Measurements from ENCODE around the gene TRIM10. TPM values are rescaled to one million over a fixed set of nuclear protein-coding genes. Genes with fewer than 3 reads are reported as not detected.
"Not testable (repeated sequence)": the region's sequence is repeated elsewhere in the genome, so short reads cannot be mapped to it uniquely, and the experiment has no call there.

The TRIM10 gene
- total RNA-seq, 4 donors from 2014 or later = 0.08 TPM; not detected in 3

DNA sequence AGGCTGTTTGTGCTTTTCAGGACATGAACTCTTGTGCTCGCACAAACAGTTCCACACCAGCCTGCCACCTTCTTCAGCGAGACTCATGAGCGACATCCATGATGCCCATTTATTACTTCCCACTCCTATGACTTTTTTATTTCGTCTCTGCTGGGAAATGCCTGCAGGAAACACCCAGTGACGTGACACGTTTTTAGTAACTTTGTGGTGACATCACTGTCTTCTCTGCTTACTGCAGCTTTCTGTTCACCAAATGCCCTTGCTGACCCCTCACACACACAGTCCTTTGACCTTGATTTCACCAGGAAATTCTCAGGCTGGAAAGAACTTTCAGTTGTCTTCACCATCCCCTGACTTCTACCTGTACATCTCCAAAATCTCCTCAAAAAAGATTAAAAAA lies 16.2 kb downstream of the TRIM10 start:
- no peak overlapping the region for H3K4me3 ChIP-seq
- no peaks in the 10 kb centered on the region for H3K36me3 ChIP-seq
- ATAC-seq = no peak
- WGBS, 2 donors (ENCODE audit: low coverage in 1 of 2) = 62 to 67% methylated on average over 2 to 6 of the region's 6 CpGs
- no peaks in the 10 kb centered on the region for H3K9me3 ChIP-seq
- H3K27ac ChIP-seq = no peak overlapping the region
- TF ChIP-seq, protein P1, sequence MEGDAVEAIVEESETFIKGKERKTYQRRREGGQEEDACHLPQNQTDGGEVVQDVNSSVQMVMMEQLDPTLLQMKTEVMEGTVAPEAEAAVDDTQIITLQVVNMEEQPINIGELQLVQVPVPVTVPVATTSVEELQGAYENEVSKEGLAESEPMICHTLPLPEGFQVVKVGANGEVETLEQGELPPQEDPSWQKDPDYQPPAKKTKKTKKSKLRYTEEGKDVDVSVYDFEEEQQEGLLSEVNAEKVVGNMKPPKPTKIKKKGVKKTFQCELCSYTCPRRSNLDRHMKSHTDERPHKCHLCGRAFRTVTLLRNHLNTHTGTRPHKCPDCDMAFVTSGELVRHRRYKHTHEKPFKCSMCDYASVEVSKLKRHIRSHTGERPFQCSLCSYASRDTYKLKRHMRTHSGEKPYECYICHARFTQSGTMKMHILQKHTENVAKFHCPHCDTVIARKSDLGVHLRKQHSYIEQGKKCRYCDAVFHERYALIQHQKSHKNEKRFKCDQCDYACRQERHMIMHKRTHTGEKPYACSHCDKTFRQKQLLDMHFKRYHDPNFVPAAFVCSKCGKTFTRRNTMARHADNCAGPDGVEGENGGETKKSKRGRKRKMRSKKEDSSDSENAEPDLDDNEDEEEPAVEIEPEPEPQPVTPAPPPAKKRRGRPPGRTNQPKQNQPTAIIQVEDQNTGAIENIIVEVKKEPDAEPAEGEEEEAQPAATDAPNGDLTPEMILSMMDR (IDR thresholded peaks at IDR 0.05) = no peak
- TF ChIP-seq POLR2AphosphoS5 (IDR thresholded peaks at IDR 0.05) (no peak), POLR2A (IDR thresholded peaks at IDR 0.05) (no peak), EP300 (IDR thresholded peaks at IDR 0.05) (no peak)
- H3K27me3 ChIP-seq = peaks cover 64% of the 10 kb centered on the region
- H3K4me1 ChIP-seq = no peaks in the 10 kb centered on the region

DNA sequence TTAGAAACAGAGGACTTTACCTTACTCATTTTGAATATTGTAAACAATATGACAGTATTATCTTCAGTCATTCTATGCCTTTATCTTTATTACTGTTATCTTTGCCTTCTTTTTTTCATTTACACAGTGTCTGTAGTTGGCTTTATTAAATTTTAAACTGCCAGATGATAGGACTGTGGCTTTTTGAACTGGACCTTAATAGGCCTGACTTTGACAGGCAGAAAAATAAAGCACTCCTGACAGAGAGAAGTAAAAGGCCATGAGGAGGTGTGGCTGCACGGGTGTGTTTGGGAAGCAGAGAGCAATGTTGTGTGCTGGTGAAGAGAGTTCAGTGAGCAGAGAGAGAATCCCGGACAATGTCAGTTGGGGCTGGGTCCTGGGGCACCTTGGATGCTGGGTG lies 17.2 kb downstream of the TRIM10 start:
- no peak for TF ChIP-seq EP300 (IDR thresholded peaks at IDR 0.05)
- TF ChIP-seq POLR2A (IDR thresholded peaks at IDR 0.05) = no peak
- TF ChIP-seq, protein P1 (IDR thresholded peaks at IDR 0.05) = no peak
- TF ChIP-seq POLR2AphosphoS5 (IDR thresholded peaks at IDR 0.05) = no peak
- 53 to 55% methylated on average over 2 of the region's 2 CpGs for WGBS, 2 donors (ENCODE audit: low coverage in 1 of 2)
- Histone ChIP-seq H3K4me1 (no peaks in the 10 kb centered on the region), H3K9me3 (no peaks in the 10 kb centered on the region), H3K4me3 (no peak overlapping the region), H3K27ac (no peak overlapping the region), H3K27me3 (peaks cover 63% of the 10 kb centered on the region), H3K36me3 (no peaks in the 10 kb centered on the region)
- ATAC-seq = no peak

DNA sequence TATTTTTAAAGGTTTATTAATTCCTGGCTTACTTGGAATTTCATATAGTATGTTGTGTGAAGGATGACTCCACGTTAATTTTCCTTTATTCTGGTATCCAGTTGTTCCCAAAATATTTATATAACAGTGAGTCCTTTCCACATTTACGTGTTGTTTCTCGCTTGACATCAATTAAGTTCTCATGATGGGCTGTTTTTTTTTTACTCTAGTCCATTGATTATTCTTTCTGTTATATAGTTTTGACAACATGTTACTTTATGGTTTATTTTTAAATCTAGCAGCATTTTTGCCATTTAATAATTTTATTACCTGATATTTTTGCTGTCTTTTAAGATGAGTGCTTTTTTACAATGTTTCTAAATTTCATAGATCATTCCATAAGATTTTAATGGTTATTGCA lies 18.3 kb downstream of the TRIM10 start:
- ATAC-seq = no peak
- Histone ChIP-seq H3K36me3 (no peaks in the 10 kb centered on the region), H3K27ac (no peak overlapping the region), H3K9me3 (no peaks in the 10 kb centered on the region), H3K4me3 (no peak overlapping the region), H3K4me1 (no peaks in the 10 kb centered on the region), H3K27me3 (peaks cover 52% of the 10 kb centered on the region)
- TF ChIP-seq, protein P1 (IDR thresholded peaks at IDR 0.05) = no peak
- TF ChIP-seq EP300 (IDR thresholded peaks at IDR 0.05) (no peak), POLR2A (IDR thresholded peaks at IDR 0.05) (no peak), POLR2AphosphoS5 (IDR thresholded peaks at IDR 0.05) (no peak)
- 31 to 58% methylated on average over 3 of the region's 3 CpGs for WGBS, 2 donors (ENCODE audit: low coverage in 1 of 2)

DNA sequence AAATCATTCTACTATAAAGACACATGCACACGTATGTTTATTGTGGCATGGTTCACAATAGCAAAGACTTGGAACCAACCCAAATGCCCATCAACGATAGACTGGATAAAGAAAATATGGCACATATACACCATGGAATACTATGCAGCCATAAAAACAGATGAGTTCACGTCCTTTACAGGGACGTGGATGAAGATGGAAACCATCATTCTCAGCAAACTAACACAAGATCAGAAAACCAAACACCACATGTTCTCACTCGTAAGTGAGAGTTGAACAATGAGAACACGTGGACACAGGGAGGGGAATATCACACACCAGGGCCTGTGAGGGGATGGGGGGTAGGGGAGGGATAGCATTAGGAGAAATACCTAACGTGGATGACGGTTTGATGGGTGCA lies 20.8 kb downstream of the TRIM10 start:
- H3K27ac ChIP-seq, H3K36me3 ChIP-seq, ATAC-seq, H3K9me3 ChIP-seq, H3K4me3 ChIP-seq, H3K4me1 ChIP-seq: not testable (repeated sequence)
- 75 to 85% methylated on average over 4 to 8 of the region's 8 CpGs for WGBS, 2 donors (ENCODE audit: low coverage in 1 of 2)
- peaks cover 46% of the 10 kb centered on the region for H3K27me3 ChIP-seq

DNA sequence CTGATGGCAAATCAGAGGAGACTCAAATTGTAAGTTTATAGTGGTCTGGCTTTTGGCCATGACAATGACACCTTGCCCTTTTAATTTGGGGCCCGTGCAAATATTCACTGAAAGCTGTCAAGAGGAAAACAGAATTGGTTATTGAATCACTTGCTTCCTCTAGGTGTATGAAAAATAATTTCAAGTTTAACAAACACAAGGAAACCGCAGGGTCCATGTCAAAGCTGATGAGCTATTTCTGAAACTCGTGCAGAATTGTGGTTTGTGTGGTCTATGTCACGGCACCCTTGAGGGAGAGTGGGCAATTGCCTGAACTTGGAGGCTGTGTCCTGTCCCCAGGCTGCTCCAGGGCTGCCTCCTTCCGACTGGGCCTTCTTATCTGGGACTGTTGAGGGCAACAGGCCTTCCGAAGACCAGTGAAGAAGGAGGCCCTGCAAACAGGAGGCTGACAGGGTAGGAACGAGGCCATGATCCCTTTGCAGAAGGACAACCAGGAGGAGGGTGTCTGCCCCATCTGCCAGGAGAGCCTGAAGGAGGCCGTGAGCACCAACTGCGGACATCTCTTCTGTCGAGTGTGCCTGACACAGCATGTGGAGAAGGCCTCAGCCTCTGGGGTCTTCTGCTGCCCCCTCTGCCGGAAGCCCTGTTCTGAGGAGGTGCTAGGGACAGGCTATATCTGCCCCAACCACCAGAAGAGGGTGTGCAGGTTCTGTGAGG lies 24.3 kb downstream of the TRIM10 start:
- ATAC-seq = no peak
- Histone ChIP-seq H3K4me3 (no peak overlapping the region), H3K9me3 (no peaks in the 10 kb centered on the region), H3K36me3 (no peaks in the 10 kb centered on the region), H3K27ac (no peak overlapping the region), H3K4me1 (no peaks in the 10 kb centered on the region), H3K27me3 (peaks cover 63% of the 10 kb centered on the region)
- 71 to 86% methylated on average over 1 to 7 of the region's 11 CpGs for WGBS, 2 donors (ENCODE audit: low coverage in 1 of 2)
- TF ChIP-seq EP300 (IDR thresholded peaks at IDR 0.05) (no peak), POLR2AphosphoS5 (IDR thresholded peaks at IDR 0.05) (no peak), POLR2A (IDR thresholded peaks at IDR 0.05) (no peak)
- TF ChIP-seq, protein P1 (IDR thresholded peaks at IDR 0.05) = no peak

Measured in gastroesophageal sphincter (tissue), 4 donors.